HepG2 (cell line): ENCODE data around the gene ZSCAN31. TPM values are rescaled to one million over a fixed set of nuclear protein-coding genes. Genes with fewer than 3 reads are reported as not detected.

Experiments
- ATF6 ChIP-seq: sonication (generic); formaldehyde crosslinking; conservative IDR thresholded peaks from 2 replicates; pipeline ENCODE4 v1.4.0; 2020; ENCODE audit warnings: missing genetic modification reagents
- CEBPZ ChIP-seq: IDR thresholded peaks from 2 replicates; pipeline ENCODE4 v1.6.1; 2012; ENCODE audit warnings: low read length, improper control_type of control experiment
- CREBL2 ChIP-seq: sonication (generic); formaldehyde crosslinking; IDR thresholded peaks from 2 replicates; pipeline ENCODE4 v1.8.1; 2023; ENCODE audit warnings: missing genetic modification reagents, mild to moderate bottlenecking, borderline replicate concordance
- GPBP1L1 ChIP-seq: sonication (generic); formaldehyde crosslinking; IDR thresholded peaks from 2 replicates; pipeline ENCODE4 v1.5.0; 2020; ENCODE audit warnings: mild to moderate bottlenecking, missing genetic modification reagents
- HDAC1 ChIP-seq: sonication (generic); formaldehyde crosslinking; IDR thresholded peaks from 2 replicates; pipeline ENCODE4 v1.5.1; 2020; ENCODE audit warnings: mild to moderate bottlenecking, missing genetic modification reagents
- JDP2 ChIP-seq: sonication (generic); formaldehyde crosslinking; IDR thresholded peaks from 2 replicates; pipeline ENCODE4 v1.8.1; 2022; ENCODE audit warnings: missing genetic modification reagents, borderline replicate concordance
- PLRG1 ChIP-seq: fragments of 450-650 bp; conservative IDR thresholded peaks from 2 replicates; pipeline ENCODE4 v1.6.1; 2016
- PTBP1 ChIP-seq: fragments of 200-400 bp; formaldehyde crosslinking; IDR thresholded peaks from 2 replicates; pipeline ENCODE4 v1.6.1; 2018; ENCODE audit warnings: low read length, low read depth; ENCODE audit not compliant: poor library complexity, severe bottlenecking
- SAFB2 ChIP-seq: sonication (generic); formaldehyde crosslinking; IDR thresholded peaks from 2 replicates; pipeline ENCODE4 v1.5.1; 2020; ENCODE audit warnings: missing genetic modification reagents, low read depth, mild to moderate bottlenecking, borderline replicate concordance
- SCMH1 ChIP-seq: sonication (generic); formaldehyde crosslinking; IDR thresholded peaks from 2 replicates; pipeline ENCODE4 v1.9.0; 2021; ENCODE audit warnings: missing genetic modification reagents, mild to moderate bottlenecking, borderline replicate concordance
- SRSF9 ChIP-seq: fragments of 200-400 bp; formaldehyde crosslinking; IDR thresholded peaks from 2 replicates; pipeline ENCODE4 v1.6.1; 2018; ENCODE audit warnings: borderline replicate concordance, mild to moderate bottlenecking, low read depth, low read length; ENCODE audit not compliant: insufficient read depth, poor library complexity, severe bottlenecking
- TP53 ChIP-seq: sonication (generic); formaldehyde crosslinking; conservative IDR thresholded peaks from 2 replicates; pipeline ENCODE4 v1.4.0; 2020; ENCODE audit warnings: missing genetic modification reagents
- ZNF264 ChIP-seq: sonication (generic); formaldehyde crosslinking; IDR thresholded peaks from 2 replicates; pipeline ENCODE4 v1.4.0; 2020; ENCODE audit warnings: missing genetic modification reagents
- ZNF33A ChIP-seq: sonication (generic); formaldehyde crosslinking; IDR thresholded peaks from 2 replicates; pipeline ENCODE4 v1.5.1; 2020; ENCODE audit warnings: missing genetic modification reagents, mild to moderate bottlenecking, moderate library complexity, borderline replicate concordance
- ZNF639 ChIP-seq: conservative IDR thresholded peaks from 2 replicates; pipeline ENCODE4 v1.6.1; 2018; ENCODE audit warnings: missing genetic modification reagents
- ZNF678 ChIP-seq: sonication (generic); formaldehyde crosslinking; IDR thresholded peaks from 2 replicates; pipeline ENCODE4 v1.4.0; 2020; ENCODE audit warnings: mild to moderate bottlenecking, missing genetic modification reagents
- ZXDC ChIP-seq: sonication (generic); formaldehyde crosslinking; IDR thresholded peaks from 2 replicates; pipeline ENCODE4 v1.5.0; 2020; ENCODE audit warnings: mild to moderate bottlenecking, missing genetic modification reagents
- polyA plus RNA-seq, 8 experiments: library from polyadenylated mRNA; depleted of rRNA in 3 of 8; stranded (reverse) in 7 of 8; unstranded in 1 of 8; fragments of >200 nt; fragmentation: Illumina TruSeq in 4 of 8; extraction: Trizol in 4 of 8; gene quantifications; 2 replicates each; pipeline versions ENCODE4 v1.2.1 to v1.2.3, GENCODE V29; 2011 to 2016; ENCODE audit warnings: low read depth in 4 of 8, missing spikeins in 1 of 8, mixed read lengths in 1 of 8; ENCODE audit not compliant: insufficient read depth in 1 of 8
- total RNA-seq, 5 experiments: library from RNA; depleted of rRNA; stranded (reverse); fragments of >200 nt; fragmentation: Illumina TruSeq; extraction: Trizol; gene quantifications; 2 replicates each; pipeline ENCODE4 v1.2.3, GENCODE V29; 2016; ENCODE audit warnings: low read depth in 1 of 5

Gene ZSCAN31
- total and polyA plus RNA-seq, 2 of the 13 experiments (the other 11 are each of a cell fraction or from before 2014, with no cell fraction given), result 5.3 to 6.2 TPM

GRCh38 chr6:28335564-28336283, at the start of gene ZSCAN31 (continued):
- no peak for TF ChIP-seq GPBP1L1 (CRISPR knock-in tag)
- 0 out of 2 replicates have a peak, but pooled peaks have one; percentile 76 for TF ChIP-seq ZXDC (CRISPR knock-in tag)
- TF ChIP-seq CEBPZ, result no peak
- TF ChIP-seq SAFB2, result peak; percentile 81; the same call in 1 of the 2 replicates
- no peak for TF ChIP-seq ZNF33A
- TF ChIP-seq SCMH1 (CRISPR knock-in tag), result no peak
- no peak for TF ChIP-seq JDP2 (CRISPR knock-in tag)
- no peak; the same call in 1 of the 2 replicates for TF ChIP-seq HDAC1 (CRISPR knock-in tag)
- no peak for TF ChIP-seq CREBL2
- no peak for TF ChIP-seq SRSF9
- TF ChIP-seq PLRG1, result no peak
- no peak for TF ChIP-seq ZNF639 (CRISPR knock-in tag)
- TF ChIP-seq PTBP1, result no peak
- TF ChIP-seq ZNF264, result peak; percentile 47
- TF ChIP-seq ZNF678, result peak; percentile 89
- TF ChIP-seq ATF6 (CRISPR knock-in tag), result peak; percentile 85
- 0 out of 2 replicates have a peak, but pooled peaks have one; percentile 62 for TF ChIP-seq TP53 (CRISPR knock-in tag)
